LHCN-M2 (cell line): ENCODE measurements around the gene FBL. TPM values are rescaled to one million over a fixed set of nuclear protein-coding genes. Genes with fewer than 3 reads are reported as not detected.
A peak's percentile ranks its signal among the peaks of the same experiment; 100 is the strongest.
"Not testable (repeated sequence)": the region's sequence is repeated elsewhere in the genome, so short reads cannot be mapped to it uniquely, and the experiment has no call there.

Experiments
- DNase-seq: peaks from one replicate; pipeline ENCODE4 v3.0.0-alpha.2; 2012; ENCODE audit warnings: low read depth
- total RNA-seq: library from RNA; depleted of rRNA; stranded (reverse); fragments of >200 nt; gene quantifications from 2 replicates; pipeline ENCODE4 v1.2.3, GENCODE V29; 2014

The FBL gene
- total RNA-seq, 1 experiment from 2014 or later, result 80.9 TPM

DNA sequence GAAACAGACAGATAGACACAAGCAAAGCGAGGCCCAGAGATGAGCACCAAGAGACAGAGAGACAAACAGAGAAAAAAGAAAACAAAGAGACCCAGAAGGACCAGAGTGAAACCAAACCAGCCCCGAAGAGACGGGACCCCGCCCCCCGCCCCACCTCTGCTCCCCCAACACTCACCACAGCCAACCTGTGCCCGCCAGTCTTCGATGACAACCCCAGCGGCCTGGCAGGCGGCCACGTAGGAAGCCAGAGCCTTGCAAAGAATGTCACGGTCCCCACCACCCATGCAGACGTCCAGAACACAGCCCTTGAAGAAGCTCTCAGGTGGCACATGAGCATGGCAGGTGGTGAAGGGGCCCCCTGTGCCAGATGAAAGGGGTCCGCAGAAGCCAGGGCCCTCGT, 31.3 kb upstream of the FBL start:
- peak; percentile 19 for DNase-seq

DNA sequence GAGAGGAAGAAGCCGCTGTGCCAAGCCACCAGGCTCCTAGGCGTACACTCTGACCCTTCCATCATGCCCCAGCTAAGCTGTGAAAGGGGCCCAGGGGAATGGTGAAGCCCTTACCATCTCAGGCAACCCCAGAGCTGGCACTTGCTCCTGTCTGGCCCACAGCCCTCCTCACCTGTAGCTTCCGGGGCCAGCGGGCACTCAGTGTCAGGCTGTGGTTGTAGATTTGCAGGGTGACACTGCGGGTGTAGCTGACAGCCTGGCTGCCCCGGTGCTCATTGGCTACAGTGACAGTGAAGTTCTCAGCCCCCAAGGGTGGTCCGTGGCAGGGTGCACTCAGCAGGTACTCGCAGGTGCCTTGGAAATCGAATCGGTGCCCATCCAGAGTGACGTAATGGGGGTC, 30.3 kb upstream of the FBL start:
- DNase-seq, result not testable (repeated sequence)

DNA sequence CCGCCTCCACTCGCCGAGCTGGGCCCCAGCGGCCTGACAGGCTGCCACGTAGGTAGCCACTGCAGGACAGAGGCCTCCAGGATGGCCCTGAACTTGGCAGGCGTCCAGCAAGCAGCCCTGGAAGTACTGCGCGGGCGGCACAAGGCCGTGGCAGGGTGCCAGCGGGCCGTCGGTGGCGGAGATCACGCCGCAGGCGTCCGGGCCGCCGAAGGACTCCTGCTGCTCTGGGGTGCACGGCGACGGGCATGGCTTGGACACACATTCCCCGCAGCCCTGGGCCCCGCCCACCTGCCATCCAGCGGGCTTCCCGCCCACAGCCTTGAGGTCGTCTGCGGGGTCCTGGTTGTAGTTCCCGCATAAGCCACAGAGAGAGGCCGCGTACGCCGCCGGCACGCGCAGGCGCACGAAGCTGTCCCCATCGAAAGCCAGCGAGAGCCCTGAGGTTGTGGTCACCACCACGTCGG, 29.3 kb upstream of the FBL start:
- not testable (repeated sequence) for DNase-seq

DNA sequence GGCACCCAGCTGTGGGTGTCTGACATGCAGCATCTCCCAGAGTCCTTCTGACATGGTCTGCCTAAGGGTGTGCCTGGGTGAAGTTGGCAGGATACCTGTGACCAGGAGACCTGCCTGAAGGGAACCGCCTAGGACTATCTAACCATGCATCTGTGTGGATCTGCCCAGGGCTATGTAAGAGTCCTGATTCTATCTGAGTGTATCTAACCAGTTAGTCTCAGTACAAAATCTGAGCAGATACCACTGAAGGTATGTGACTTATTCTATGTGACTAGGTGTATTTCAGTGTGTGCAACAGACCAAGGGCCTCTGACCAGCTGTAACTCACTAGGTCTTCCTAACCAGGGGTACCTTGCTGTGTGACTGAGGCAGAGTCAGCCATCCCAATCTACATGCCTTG, 28.2 kb upstream of the FBL start:
- no peak for DNase-seq

DNA sequence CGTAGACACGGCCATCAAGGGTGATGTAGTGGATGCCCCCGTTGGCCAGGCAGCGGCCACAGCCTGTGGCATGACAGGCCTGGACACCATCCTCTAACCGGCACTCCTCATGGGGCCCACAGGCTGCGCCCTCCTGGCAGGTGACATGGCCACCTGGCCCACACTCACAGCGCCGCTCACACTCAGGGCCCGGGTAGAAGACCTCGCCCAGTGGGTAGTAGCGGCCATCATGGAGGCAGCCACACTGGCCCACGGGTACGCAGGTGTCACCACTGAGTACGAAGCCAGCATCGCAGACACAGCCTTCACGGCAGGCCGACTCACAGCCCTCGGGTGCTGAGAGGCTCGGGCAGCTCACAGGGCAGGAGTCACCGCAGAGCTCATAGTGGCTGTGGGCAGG, 27.2 kb upstream of the FBL start:
- no peak for DNase-seq

DNA sequence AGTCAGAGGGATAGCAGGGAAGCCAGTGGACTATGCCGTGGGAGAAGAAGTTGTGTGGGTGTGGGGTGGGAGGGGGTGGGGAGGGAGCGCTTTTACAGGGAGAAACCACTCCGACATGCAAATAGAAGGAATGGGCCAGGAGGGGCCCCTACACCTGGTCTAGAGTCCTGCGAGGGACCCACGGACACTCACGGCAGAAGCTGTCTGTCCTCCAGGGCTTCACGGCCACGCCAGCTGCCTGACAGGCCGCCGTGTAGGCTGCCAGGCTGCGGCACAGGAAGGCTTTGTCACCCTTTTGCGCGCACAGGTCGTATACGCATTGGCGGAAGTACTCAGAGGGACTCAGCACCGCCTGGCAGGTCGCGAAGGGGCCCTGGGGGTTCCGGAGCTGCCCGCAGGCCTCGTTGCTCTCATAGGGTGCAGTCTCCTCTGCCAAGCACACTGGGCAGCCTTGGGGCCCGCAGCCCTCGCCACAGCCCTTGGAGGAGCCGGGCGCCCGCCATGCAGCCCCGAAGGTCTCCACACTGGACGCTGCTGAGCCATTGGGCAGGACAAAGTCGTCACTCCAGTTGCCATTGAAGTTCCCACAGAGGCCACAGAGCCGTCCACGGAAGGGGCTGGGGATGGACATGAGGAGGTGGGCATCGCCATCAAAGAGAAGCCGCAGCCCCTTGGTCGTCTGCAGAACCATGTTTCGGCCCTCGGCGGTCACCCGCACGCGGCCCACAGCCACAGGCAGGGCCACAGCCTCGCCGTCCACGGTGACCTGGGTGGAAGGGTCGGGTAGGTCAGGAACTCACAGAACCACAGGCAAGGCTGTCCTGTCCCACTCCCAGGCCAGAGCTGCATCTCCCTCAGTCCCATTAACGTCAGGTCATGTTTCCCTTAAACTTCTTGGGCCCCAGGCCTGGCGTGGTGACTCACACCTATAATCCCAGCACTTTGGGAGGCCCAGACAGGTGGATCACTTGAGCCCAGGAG, 26.0 kb upstream of the FBL start:
- DNase-seq, result no peak

DNA sequence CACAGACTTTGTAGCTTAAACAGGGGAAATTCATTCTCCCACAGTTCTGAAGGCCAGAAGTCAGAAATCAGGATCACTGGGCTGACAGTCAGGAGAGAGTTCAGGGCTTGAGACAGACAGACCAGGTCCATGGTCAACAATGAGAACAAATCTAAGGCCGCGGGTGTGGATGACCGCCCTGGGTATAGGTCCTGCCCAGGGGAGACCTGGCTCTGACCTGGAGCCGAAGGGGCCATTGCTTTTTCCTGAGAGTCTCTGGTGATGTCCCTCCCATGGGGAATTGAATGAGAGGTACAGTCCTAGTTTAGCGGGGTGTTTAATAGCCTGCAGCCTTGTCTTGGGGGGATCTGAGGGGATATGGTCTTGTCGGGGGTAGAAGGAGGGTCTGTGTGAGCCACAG, 25.2 kb upstream of the FBL start:
- DNase-seq, result no peak

DNA sequence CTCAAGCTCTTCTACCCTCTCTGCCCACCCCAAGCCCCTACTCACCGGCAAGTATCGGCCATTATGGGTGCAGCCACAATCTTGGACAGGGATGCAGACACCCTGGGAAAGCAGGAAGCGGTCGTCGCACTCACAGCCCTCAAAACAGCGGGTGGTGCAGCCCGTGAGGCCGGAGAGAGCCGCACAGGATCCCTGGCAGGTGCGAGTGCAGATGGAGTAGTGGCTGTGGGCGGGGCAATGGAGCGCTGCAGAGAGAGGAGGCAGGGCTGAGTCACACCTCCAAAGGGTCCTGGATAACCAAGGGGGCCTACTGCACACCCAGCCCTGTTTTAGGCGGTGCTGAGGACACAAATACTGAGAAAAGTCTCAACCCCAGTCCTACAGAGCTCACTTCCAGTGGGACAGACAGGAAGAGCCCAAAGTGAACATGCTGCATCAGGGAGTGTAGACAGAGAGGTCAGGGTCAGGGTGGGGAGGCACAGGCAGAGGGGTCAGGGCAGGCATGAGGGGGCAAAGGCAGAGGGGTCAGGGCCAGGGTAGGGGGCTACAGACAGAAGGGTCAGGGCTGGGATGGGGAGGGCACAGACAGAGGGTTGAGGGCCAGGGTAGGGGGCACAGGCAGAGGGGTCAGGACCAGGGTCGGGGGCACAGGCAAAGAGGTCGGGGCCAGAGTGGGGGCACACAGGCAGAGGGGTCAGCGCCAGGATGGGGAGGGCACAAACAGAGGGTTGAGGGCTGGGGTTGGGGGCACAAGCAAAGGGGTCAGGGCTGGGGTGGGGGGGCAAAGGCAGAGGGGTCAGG, 24.2 kb upstream of the FBL start:
- no peak for DNase-seq

DNA sequence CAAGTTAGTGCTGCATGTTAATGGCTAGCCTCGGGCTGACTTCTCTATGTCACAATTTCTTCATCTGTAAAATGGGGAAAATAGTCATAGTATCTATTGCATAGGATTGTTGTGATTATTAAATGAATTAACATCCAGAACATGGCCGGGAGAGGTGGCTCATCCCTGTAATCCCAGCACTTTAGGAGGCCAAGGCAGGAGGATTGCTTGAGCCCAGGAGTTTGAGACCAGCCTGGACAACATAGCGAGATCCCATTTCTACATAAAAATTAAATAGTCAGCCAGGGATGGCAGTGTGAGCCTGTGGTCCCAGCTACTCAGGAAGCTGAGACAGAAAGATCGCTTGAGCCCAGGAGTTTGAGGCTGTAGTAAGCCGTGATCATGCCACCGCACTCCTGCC, 21.8 kb upstream of the FBL start:
- no peak for DNase-seq

DNA sequence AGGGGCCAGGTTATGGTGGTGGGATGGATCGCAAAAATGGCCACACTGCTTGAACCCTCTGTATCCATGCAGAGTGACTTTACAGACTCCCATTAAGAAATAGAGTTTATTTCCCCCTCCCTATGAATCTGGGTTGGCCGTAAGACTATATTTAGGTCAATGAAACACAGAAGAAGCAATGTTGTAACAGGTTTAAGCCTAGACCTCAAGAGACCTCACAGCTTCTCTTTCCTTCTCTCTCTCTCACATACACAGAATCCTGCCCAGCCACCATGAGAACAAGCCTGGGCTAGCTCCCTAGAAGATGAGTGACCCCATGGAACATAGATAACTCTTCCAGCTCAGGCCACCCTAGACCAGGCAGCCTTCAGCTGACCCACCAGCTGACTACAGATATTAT, 21.0 kb upstream of the FBL start:
- DNase-seq, result no peak

DNA sequence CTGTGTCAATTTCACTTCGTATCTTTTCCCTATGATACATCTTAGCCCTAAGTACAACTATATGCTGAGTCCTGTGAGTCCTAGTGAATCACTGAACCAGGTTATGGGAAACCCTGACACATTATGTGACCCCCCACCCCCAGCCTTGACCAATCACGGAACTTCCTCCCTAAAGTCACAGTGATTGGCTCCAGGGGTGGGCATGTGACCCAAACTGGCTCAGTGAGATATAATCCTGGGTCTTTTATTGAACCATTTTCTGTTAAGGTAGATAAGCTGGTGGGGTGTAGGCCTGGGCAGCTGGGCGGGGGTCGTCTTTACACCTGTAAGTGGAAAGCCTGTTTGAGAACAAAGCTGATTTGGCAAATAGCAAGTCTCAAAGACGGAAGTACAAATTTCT, 19.8 kb upstream of the FBL start:
- DNase-seq, result no peak

DNA sequence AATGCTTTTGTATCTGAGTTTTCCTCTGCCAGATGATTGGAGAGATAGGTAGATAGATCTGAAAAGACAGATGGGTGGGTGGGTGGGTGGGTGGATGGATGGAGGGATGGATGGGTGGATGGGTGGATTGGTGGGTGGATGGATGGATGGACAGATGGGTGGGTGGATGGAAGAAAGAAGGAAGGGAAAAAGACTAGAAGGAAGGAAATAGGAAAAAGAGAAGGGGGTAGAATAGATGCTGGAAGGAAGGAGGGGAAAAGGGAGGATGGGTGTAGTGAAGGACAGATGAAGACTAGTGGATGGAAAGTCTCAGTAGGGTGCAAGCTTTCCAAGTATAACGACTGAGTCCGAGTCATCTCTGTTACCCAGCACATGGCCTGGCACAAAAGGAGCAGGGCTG, 19.0 kb upstream of the FBL start:
- DNase-seq, result no peak

DNA sequence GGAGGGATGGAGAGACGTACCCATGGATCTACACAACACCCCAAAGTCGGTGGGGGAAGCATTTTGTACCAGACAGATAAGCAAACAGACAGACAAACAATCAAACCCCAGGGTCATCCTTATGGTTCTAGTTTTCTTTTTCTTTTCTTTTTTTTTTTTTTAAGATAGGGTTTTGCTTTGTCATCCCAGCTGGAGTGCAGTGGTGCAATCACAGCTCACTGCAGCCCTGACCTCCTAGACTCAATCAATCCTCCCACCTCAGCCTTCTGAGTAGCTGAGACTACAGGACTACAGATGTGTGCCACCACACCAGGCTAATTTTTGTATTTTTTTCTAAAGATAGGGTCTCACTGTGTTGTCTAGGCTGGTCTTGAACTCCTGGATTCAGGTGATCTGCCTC, 17.9 kb upstream of the FBL start:
- no peak for DNase-seq

DNA sequence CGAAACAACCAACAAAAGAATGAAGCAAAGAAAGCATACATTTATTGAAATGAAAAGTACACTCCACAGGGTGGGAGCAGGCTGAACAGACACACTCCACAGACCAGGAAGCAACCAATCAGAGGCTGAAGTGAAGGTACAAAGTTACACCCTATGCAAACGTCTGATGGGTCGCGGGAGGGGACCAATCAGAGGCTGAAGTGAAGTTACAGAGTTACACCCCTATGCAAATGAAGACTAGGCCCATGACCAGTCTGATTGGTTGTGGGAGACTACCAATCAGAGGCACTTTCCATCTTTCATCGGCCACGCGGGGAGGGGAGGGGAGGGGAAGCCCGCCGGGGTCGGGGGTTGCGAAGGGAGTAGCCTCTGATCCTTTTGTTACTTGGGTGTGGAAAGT, 12.4 kb upstream of the FBL start:
- DNase-seq, result no peak

DNA sequence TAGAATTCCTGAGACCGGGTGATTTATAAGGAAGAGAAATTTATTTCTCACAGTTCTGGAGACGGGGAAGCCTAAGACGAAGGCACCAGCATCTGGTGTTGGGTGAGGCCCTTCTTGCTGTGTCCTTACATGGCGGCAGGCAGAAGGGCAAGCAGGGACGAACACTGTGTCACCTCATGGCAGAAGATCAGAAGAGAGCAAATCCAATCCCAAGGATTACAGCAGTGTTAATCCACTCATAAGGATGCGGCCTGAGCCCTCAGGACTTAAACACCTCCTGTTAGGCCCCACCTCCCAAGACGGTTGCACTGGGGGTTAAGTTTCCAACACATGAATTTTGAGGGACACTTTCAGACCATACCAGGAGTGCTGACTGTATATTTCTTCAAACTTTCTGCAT, 6.7 kb upstream of the FBL start:
- no peak for DNase-seq

DNA sequence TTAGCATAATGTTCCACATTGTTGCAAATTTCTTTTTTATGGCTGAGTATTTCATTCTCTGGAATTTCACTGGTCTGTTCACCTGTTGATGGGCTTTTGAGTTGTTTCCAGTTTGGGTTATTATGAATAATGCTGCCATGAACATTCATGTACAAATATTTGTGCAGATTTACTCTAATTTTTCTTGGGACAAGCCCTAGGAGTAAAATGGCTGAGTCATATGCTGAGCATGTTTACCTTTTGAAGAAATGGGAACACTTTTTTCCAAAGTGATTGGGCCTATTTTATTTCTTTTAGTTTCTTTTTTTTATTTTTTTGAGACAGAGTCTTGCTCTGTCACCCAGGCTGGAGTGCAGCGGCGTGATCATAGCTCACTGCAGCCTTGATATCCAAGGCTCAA, 4.7 kb upstream of the FBL start:
- DNase-seq, result no peak

DNA sequence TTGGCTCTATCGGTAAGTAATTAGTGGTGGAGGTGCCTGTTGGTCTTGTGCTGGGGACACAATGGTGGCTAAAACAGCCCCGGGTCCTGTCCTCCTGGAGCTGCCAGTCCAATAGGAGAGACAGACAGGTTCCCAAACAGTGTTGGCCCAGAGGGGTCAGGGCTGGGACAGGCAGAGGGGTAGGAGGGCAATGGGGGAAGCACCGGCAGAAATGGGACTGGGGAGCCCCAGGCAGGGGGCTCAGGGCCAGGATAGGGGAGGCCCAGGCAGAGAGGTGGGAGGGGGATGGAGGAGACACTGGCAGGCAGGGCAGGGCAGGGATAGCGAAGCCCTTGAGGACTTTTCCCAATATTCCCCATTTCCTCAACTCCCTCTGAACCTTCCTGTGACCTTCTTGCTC, 2.2 kb upstream of the FBL start:
- DNase-seq, result no peak

DNA sequence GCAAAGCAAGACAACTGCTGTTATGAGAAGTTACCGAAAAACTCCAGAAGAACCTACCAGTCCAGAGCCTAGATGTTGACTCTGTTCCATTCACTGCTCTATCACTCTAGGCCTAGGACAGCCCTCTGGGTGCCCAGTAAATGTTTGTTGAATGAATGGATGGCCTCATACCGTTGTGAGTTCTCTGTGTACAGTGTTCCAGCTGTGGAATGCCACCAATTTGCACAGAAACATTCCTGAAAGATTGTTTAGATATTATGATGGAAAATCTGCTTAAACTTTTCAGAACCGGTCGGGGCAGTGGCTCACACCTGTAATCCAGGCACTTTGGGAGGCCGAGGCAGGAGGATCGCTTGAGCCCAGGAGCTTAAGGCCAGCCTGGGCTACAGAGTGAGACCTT, 1.3 kb upstream of the FBL start:
- no peak for DNase-seq

DNA sequence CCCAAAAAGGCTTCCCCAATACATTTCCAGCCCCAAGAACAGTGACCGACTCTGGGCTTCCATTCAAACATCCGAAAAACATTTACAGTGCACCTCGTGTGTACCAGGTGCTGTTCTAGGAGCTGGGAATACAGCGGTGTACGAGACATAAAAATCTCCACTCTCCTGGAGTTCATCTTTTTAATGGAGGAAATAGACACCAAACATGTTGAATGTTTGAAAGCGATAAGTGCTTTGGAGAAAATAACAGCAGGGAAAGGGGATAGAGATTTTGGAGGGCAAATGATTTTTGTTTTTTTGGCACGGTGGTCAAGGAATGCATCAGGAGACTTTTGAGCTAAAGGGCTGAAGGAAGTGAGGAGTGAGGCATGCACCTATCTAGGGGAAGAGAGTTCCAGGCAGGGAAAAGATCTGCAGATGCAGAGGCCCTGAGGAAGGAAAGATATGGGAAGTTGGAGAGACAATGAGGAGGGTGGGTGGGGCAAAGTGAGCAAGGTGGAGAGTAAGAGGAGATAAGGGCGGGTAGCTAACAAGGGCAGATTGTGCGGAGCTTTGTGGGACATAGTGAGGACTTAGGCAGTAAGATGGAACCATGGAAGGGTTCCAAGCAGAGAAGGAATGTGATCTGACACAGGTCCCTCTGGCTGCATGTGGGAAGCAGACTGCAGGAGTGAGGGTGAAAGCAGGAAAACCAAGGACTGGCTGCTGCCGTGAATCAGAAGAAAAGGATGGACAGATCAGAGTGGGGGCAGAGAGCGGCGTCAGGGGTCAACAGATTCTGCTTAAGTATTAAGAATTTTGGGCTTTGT, 703 bp upstream of the FBL start:
- DNase-seq, result no peak

DNA sequence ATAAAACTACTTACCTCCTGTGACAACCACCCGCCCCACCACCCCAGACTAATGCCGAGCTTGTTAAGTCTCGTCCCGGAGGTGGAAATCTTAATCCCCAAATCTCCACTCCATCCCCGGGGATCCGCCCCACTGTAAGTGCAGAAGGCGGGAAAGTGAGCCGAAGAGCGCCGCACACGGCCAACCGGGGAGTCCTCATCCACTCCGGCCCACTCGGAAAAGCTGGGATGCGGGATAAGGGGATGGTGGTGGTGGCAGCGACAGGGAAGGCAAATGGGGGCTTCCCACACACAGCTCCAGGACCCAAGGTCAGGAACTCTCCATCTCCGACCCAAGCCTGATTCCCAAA, 621 bp downstream of the FBL start:
- DNase-seq, result peak; percentile 32

DNA sequence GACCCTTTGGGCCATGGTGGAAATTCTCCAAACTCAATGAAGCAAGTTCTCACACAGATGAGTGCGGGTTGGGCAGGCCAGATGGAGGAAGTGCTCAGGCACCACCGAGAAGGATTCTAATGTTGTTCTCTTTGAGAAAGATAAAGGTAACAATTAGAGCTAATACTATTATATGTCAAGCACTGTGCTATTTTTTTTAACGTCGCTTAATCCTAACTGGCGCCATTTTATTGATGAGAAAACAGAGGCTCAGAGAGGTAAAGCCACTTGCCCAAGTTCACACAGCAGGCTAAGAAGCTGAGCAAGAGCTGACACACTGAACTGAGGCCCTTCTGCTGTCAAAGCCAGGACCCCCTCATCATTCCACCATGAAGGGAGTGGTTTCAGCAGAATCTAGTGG, 1.0 kb downstream of the FBL start:
- no peak for DNase-seq
